Pancreas (tissue), 10 donors: ENCODE results near the gene ARHGAP21. TPM values are rescaled to one million over a fixed set of nuclear protein-coding genes. Genes with fewer than 3 reads are reported as not detected.

Experiments used
- ATAC-seq, 4 donors: fragments of 200-7000 bp; cut with Tn5 transposase; one replicate each; pipeline versions ENCODE4 v1.8.0 to v1.9.1; 2020; ENCODE audit warnings: mild to moderate bottlenecking in 4 of 4, moderate library complexity in 4 of 4
- DNase-seq, 6 donors: peaks; one replicate each; pipeline ENCODE4 v3.0.0-alpha.2; 2020
- FAIRE-seq: peaks from 2 replicates; lab custom pipeline; 2012; peaks lifted over from hg19 to GRCh38; lab: Jason Lieb, UNC
- H3K27ac ChIP-seq, 4 donors: fragments of 200-600 bp; sonication (generic); 1 replicate in 3 of 4; 2 replicates in 1 of 4; pipeline versions ENCODE4 v1.5.0 to v1.8.0; 2020
- H3K27me3 ChIP-seq, 4 donors: fragments of 200-600 bp; one replicate each; pipeline ENCODE4 v1.8.0; 2021
- H3K36me3 ChIP-seq, 3 donors: fragments of 200-600 bp; sonication (generic) in 1 of 3; one replicate each; pipeline versions ENCODE4 v1.5.0 to v1.8.0; 2020 to 2021
- H3K4me1 ChIP-seq, 3 donors: fragments of 200-600 bp; one replicate each; pipeline ENCODE4 v1.8.0; 2021
- H3K4me3 ChIP-seq, 4 donors: fragments of 200-600 bp; sonication (generic) in 2 of 4; one replicate each; pipeline versions ENCODE4 v1.5.0 to v1.8.0; 2020 to 2021
- H3K9me3 ChIP-seq, 4 donors: fragments of 200-600 bp; one replicate each; pipeline ENCODE4 v1.8.0; 2021
- WGBS, 2 donors: extraction: QIAGEN DNeasy Blood & Tissue Kit; methylation state at CpG; one replicate each; pipeline ENCODE4 v1.1.7; 2013; 5-methylcytosine and 5-hydroxymethylcytosine counted together
- intact Hi-C, 3 donors: fragments of 100-400 bp; cut with DNase I; formaldehyde crosslinking; loops; one replicate each; pipeline versions ENCODE4 v1.11.1 to v1.14.2; 2022
- polyA plus RNA-seq, 2 donors: library from polyadenylated mRNA; stranded (reverse); fragments of 200-250 nt; gene quantifications; one replicate each; pipeline ENCODE4 v1.2.3, GENCODE V29; 2013
- total RNA-seq, 6 donors: library from RNA; stranded (reverse); fragmentation: NEBNext Ultra II Directional in 4 of 6; extraction: Animal tissue kit (Norgen Biotek cat#: 25700) in 4 of 6; gene quantifications; one replicate each; pipeline versions ENCODE4 v1.2.1 to v1.2.4, GENCODE V29; 2021 to 2023
- TF ChIP-seq, protein P1 (sequence below), 4 donors: fragments of 200-600 bp; sonication (generic) in 3 of 4; IDR thresholded peaks; one replicate each; pipeline versions ENCODE4 v1.5.0 to v1.8.0; 2021; ENCODE audit warnings: antibody characterized with exemption in 4 of 4
- donor health status: healthy with polysubstance abuse.
- donor health status: DM: no; HTN: no; CAD: no; lungs with moderate emphysema.
- donor health status: DM: no; HTN: no; CAD: no.
- donor health status: control.
- donor health status: control.
- donor health status: Bipolar disorder and iron deficiency.
- donor health status: DM: yes; HTN: yes; CAD: no.
- donor health status: DM: no; HTN: no; CAD: no.
- donor health status: DM: no; HTN: no; CAD: no.
- donor health status: DM: yes; HTN: yes; CAD: no.

ARHGAP21 gene
- total and polyA plus RNA-seq, 8 donors, result 11.0 to 42.1 (median 25.2) TPM

DNA sequence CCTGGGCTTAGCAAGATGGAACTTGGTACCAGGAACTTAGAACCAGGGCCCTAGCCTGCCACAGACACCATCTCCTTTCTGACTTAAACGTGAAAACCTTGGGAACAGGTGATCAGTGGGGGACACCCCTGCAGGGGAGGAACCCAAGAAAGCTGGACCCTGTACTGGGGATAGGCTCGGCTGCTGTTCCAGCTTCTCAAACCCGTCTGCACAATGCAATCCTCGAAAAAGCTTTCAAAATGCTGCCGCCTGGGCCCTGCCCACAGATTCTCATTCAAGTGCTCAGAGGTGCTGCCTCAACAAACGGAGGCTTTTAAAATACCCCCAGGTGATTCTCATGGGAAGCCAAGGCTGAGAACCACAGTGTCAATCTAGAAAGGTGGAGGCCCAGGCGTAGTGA, 169.7 kb downstream of the ARHGAP21 start:
- intact Hi-C loops, result no loop called here
- H3K4me1 ChIP-seq, result no peaks in the 10 kb centered on the region
- no peaks in the 10 kb centered on the region for H3K9me3 ChIP-seq
- TF ChIP-seq, protein P1, sequence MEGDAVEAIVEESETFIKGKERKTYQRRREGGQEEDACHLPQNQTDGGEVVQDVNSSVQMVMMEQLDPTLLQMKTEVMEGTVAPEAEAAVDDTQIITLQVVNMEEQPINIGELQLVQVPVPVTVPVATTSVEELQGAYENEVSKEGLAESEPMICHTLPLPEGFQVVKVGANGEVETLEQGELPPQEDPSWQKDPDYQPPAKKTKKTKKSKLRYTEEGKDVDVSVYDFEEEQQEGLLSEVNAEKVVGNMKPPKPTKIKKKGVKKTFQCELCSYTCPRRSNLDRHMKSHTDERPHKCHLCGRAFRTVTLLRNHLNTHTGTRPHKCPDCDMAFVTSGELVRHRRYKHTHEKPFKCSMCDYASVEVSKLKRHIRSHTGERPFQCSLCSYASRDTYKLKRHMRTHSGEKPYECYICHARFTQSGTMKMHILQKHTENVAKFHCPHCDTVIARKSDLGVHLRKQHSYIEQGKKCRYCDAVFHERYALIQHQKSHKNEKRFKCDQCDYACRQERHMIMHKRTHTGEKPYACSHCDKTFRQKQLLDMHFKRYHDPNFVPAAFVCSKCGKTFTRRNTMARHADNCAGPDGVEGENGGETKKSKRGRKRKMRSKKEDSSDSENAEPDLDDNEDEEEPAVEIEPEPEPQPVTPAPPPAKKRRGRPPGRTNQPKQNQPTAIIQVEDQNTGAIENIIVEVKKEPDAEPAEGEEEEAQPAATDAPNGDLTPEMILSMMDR (IDR thresholded peaks at IDR 0.05), result no peak
- no peaks in the 10 kb centered on the region for H3K36me3 ChIP-seq
- no peak overlapping the region for H3K27ac ChIP-seq
- ATAC-seq (no peak), FAIRE-seq (no peak), DNase-seq (no peak)
- H3K4me3 ChIP-seq, result no peak overlapping the region
- H3K27me3 ChIP-seq, result no peaks in the 10 kb centered on the region
- 65 to 70% methylated on average over 7 of the region's 7 CpGs for WGBS, 2 donors

GRCh38 chr10:24553051-24553612, 170.6 kb downstream of the ARHGAP21 start:
- TF ChIP-seq, protein P1 (IDR thresholded peaks at IDR 0.05), result no peak
- H3K4me3 ChIP-seq, result no peak overlapping the region
- ATAC-seq, result no peak
- WGBS, 2 donors, result 55 to 71% methylated on average over 10 of the region's 10 CpGs
- no peaks in the 10 kb centered on the region for H3K4me1 ChIP-seq
- no peaks in the 10 kb centered on the region for H3K27me3 ChIP-seq
- FAIRE-seq, result no peak
- H3K9me3 ChIP-seq, result no peaks in the 10 kb centered on the region
- H3K36me3 ChIP-seq, result no peaks in the 10 kb centered on the region
- no peak overlapping the region for H3K27ac ChIP-seq
- DNase-seq, result no peak
- intact Hi-C loops, result no loop called here

DNA sequence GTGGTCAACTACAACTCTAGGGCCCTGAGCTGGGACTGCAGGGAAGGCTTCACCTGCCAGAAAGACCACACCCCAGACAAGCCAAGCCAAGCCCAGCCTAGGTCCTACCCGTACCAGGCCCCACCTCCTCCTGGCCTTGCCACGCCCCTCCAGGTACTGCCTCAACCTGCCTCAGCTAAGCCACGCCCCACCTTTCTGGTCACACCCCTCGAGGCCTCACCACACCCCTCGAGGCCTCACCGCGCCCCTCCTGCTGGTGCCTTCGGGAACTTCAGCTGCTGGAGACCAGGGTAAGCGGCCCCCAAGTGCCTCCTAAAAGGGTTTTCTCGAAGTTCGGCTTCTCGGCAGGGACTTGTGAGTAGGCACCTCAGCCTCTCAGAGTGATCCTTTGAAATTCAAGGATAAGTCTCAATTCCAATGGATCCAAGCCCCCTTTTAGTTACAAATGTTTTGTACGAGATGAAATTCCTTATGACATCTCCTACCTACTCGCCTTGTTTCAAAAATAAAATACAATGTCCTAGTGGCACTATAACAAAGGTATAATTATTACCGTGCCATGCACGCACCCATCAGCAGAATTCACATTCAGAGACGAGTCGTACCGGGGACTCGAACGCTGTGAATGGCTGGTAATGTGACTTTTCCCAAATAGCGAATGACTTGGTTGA, 171.2 kb downstream of the ARHGAP21 start:
- TF ChIP-seq, protein P1 (IDR thresholded peaks at IDR 0.05), result peak in 3 of 4 donors; percentile 12 to 17 (median 15)
- no peaks in the 10 kb centered on the region for H3K4me1 ChIP-seq
- no peaks in the 10 kb centered on the region for H3K9me3 ChIP-seq
- intact Hi-C loops, result no loop called here
- H3K27ac ChIP-seq, result no peak overlapping the region
- ATAC-seq (peak; percentile 67 to 86 (median 74)), FAIRE-seq (no peak), DNase-seq (peak; percentile 36 to 85 (median 66))
- no peak overlapping the region for H3K4me3 ChIP-seq
- no peaks in the 10 kb centered on the region for H3K36me3 ChIP-seq
- 45 to 51% methylated on average over 21 to 22 of the region's 22 CpGs for WGBS, 2 donors
- H3K27me3 ChIP-seq, result no peaks in the 10 kb centered on the region

GRCh38 chr10:24551161-24551560, 172.5 kb downstream of the ARHGAP21 start:
- intact Hi-C loops, result no loop called here
- peak in 1 of 4 donors; percentile 20 for ATAC-seq
- WGBS, 2 donors, result 68 to 69% methylated on average over 2 of the region's 2 CpGs
- TF ChIP-seq, protein P1 (IDR thresholded peaks at IDR 0.05), result no peak
- Histone ChIP-seq H3K9me3 (no peaks in the 10 kb centered on the region), H3K27me3 (no peaks in the 10 kb centered on the region), H3K36me3 (no peaks in the 10 kb centered on the region), H3K27ac (no peak overlapping the region), H3K4me1 (no peaks in the 10 kb centered on the region), H3K4me3 (no peak overlapping the region)
- FAIRE-seq, result no peak
- peak in 1 of 6 donors; percentile 2 for DNase-seq

DNA sequence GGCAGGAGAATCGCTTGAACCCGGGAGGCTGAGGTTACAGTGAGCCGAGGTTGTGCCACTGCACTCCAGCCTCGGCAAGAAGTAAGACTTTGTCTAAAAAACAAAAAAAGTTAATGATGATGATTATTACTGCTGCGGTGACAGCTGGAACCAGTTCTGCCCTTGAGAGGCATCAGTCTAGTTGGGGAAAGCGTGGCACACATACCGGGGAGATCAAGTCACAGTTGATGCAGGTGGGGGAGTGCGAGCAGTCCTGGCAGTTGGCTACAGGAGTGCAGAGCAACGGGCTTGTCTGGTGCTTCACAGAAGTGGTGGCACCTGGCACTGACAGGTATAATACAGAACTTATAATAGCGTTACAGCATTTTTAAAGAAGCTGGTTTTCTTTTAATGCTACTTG, 173.0 kb downstream of the ARHGAP21 start:
- no peaks in the 10 kb centered on the region for H3K9me3 ChIP-seq
- no peaks in the 10 kb centered on the region for H3K27me3 ChIP-seq
- H3K36me3 ChIP-seq, result peaks cover 0 to 2% (median 0%) of the 10 kb centered on the region in 3 donors
- FAIRE-seq, result no peak
- H3K27ac ChIP-seq, result no peak overlapping the region
- H3K4me1 ChIP-seq, result no peaks in the 10 kb centered on the region
- TF ChIP-seq, protein P1 (IDR thresholded peaks at IDR 0.05), result no peak
- H3K4me3 ChIP-seq, result no peak overlapping the region
- intact Hi-C loops, result no loop called here
- WGBS, 2 donors, result 83 to 88% methylated on average over 10 of the region's 10 CpGs
- no peak for ATAC-seq
- no peak for DNase-seq
